ENCODE measurements around the gene HOXC6.

The HOXC6 gene

GRCh38 chr12:53995378-53996239, 32.6 kb upstream of the HOXC6 start:
- peaks cover 14% of the 10 kb centered on the region for H3K4me1 Mint-ChIP-seq (ENCODE audit: low read depth)
- DNase-seq (ENCODE audit: low spot score) = no peak
- H3K36me3 Mint-ChIP-seq (ENCODE audit: low read depth) = no peaks in the 10 kb centered on the region
- peak overlapping the region; percentile 77 for H3K4me3 Mint-ChIP-seq
- H3K9me3 Mint-ChIP-seq = no peaks in the 10 kb centered on the region
- peak overlapping the region; percentile 31 for H3K27ac Mint-ChIP-seq
- H3K27me3 Mint-ChIP-seq (ENCODE audit: low read depth) = peaks cover 90% of the 10 kb centered on the region

- peaks cover 92% of the 10 kb centered on the region for H3K27me3 Mint-ChIP-seq (ENCODE audit: low read depth)
- no peak overlapping the region for H3K27ac Mint-ChIP-seq
- no peaks in the 10 kb centered on the region for H3K36me3 Mint-ChIP-seq (ENCODE audit: low read depth)
- H3K4me3 Mint-ChIP-seq = peak overlapping the region; percentile 77
- DNase-seq (ENCODE audit: low spot score) = no peak
- H3K4me1 Mint-ChIP-seq (ENCODE audit: low read depth) = peaks cover 14% of the 10 kb centered on the region
- H3K9me3 Mint-ChIP-seq = no peaks in the 10 kb centered on the region
These were observed 31.7 kb upstream of the HOXC6 start for GRCh38 chr12:53996240-53997203.

GRCh38 chr12:53997204-53998109, 30.8 kb upstream of the HOXC6 start:
- peak overlapping the region; percentile 16 for H3K27ac Mint-ChIP-seq
- no peaks in the 10 kb centered on the region for H3K9me3 Mint-ChIP-seq
- H3K4me3 Mint-ChIP-seq = no peak overlapping the region
- H3K27me3 Mint-ChIP-seq (ENCODE audit: low read depth) = peaks cover 92% of the 10 kb centered on the region
- DNase-seq (ENCODE audit: low spot score) = no peak
- H3K4me1 Mint-ChIP-seq (ENCODE audit: low read depth) = peaks cover 14% of the 10 kb centered on the region
- no peaks in the 10 kb centered on the region for H3K36me3 Mint-ChIP-seq (ENCODE audit: low read depth)

- no peak for DNase-seq (ENCODE audit: low spot score)
- Mint-ChIP-seq H3K27me3 (ENCODE audit: low read depth) (peaks cover 92% of the 10 kb centered on the region), H3K27ac (no peak overlapping the region), H3K9me3 (no peaks in the 10 kb centered on the region), H3K4me1 (ENCODE audit: low read depth) (peaks cover 15% of the 10 kb centered on the region), H3K36me3 (ENCODE audit: low read depth) (no peaks in the 10 kb centered on the region), H3K4me3 (no peak overlapping the region)
These were observed 29.9 kb upstream of the HOXC6 start for GRCh38 chr12:53998110-53998899.

GRCh38 chr12:53998900-53999236, 29.4 kb upstream of the HOXC6 start:
- peaks cover 14% of the 10 kb centered on the region for H3K4me1 Mint-ChIP-seq (ENCODE audit: low read depth)
- H3K27me3 Mint-ChIP-seq (ENCODE audit: low read depth) = peaks cover 92% of the 10 kb centered on the region
- H3K36me3 Mint-ChIP-seq (ENCODE audit: low read depth) = no peaks in the 10 kb centered on the region
- no peak overlapping the region for H3K27ac Mint-ChIP-seq
- no peaks in the 10 kb centered on the region for H3K9me3 Mint-ChIP-seq
- DNase-seq (ENCODE audit: low spot score) = no peak
- H3K4me3 Mint-ChIP-seq = no peak overlapping the region

GRCh38 chr12:53999559-54000115, 28.6 kb upstream of the HOXC6 start:
- no peak for DNase-seq (ENCODE audit: low spot score)
- peak overlapping the region; percentile 55 for H3K27ac Mint-ChIP-seq
- peaks cover 11% of the 10 kb centered on the region for H3K4me1 Mint-ChIP-seq (ENCODE audit: low read depth)
- no peaks in the 10 kb centered on the region for H3K9me3 Mint-ChIP-seq
- H3K4me3 Mint-ChIP-seq = peak overlapping the region; percentile 9
- peaks cover 94% of the 10 kb centered on the region for H3K27me3 Mint-ChIP-seq (ENCODE audit: low read depth)
- no peaks in the 10 kb centered on the region for H3K36me3 Mint-ChIP-seq (ENCODE audit: low read depth)

GRCh38 chr12:54000116-54001114, 27.8 kb upstream of the HOXC6 start, which contains the start of gene HOXC9:
Gene HOXC9 (plus strand): TSS chr12:54000161. CDS start chr12:54000189, 28 bp downstream.
- Mint-ChIP-seq H3K4me3 (peak within 1 kb of the TSS; percentile 9), H3K27ac (peak within 1 kb of the TSS; percentile 55), H3K4me1 (ENCODE audit: low read depth) (peaks cover 13% of the 10 kb centered on the region), H3K9me3 (no peaks in the 10 kb centered on the region), H3K36me3 (ENCODE audit: low read depth) (no peaks in the 10 kb centered on the region), H3K27me3 (ENCODE audit: low read depth) (peaks cover 95% of the 10 kb centered on the region)
- no peak for DNase-seq (ENCODE audit: low spot score)

- H3K4me3 Mint-ChIP-seq = no peak overlapping the region
- DNase-seq (ENCODE audit: low spot score) = no peak
- no peak overlapping the region for H3K27ac Mint-ChIP-seq
- H3K4me1 Mint-ChIP-seq (ENCODE audit: low read depth) = peaks cover 17% of the 10 kb centered on the region
- H3K9me3 Mint-ChIP-seq = no peaks in the 10 kb centered on the region
- H3K36me3 Mint-ChIP-seq (ENCODE audit: low read depth) = no peaks in the 10 kb centered on the region
- H3K27me3 Mint-ChIP-seq (ENCODE audit: low read depth) = peaks cover 96% of the 10 kb centered on the region
These were observed 26.7 kb upstream of the HOXC6 start for GRCh38 chr12:54001283-54002187.

GRCh38 chr12:54002278-54002914, 25.8 kb upstream of the HOXC6 start:
- no peaks in the 10 kb centered on the region for H3K36me3 Mint-ChIP-seq (ENCODE audit: low read depth)
- no peak overlapping the region for H3K4me3 Mint-ChIP-seq
- no peak overlapping the region for H3K27ac Mint-ChIP-seq
- H3K27me3 Mint-ChIP-seq (ENCODE audit: low read depth) = peaks cover 98% of the 10 kb centered on the region
- DNase-seq (ENCODE audit: low spot score) = no peak
- peaks cover 17% of the 10 kb centered on the region for H3K4me1 Mint-ChIP-seq (ENCODE audit: low read depth)
- H3K9me3 Mint-ChIP-seq = no peaks in the 10 kb centered on the region

- no peak for DNase-seq (ENCODE audit: low spot score)
- Mint-ChIP-seq H3K27ac (no peak overlapping the region), H3K36me3 (ENCODE audit: low read depth) (no peaks in the 10 kb centered on the region), H3K27me3 (ENCODE audit: low read depth) (peaks cover 98% of the 10 kb centered on the region), H3K4me1 (ENCODE audit: low read depth) (peaks cover 14% of the 10 kb centered on the region), H3K4me3 (no peak overlapping the region), H3K9me3 (no peaks in the 10 kb centered on the region)
These were observed 25.3 kb upstream of the HOXC6 start for GRCh38 chr12:54002915-54003389.
